Central memory CD8-positive, alpha-beta T cell (primary cell): ENCODE data around the gene USH1C.

Source experiments
- ATAC-seq: fragments of 150-1000 bp; cut with Tn5 transposase; replicated peaks from 2 replicates; pipeline ENCODE4 v1.10.0; 2022; ENCODE audit warnings: mild to moderate bottlenecking, moderate FRiP score, moderate number of reproducible peaks; ENCODE audit not compliant: poor library complexity, severe bottlenecking; ENCODE audit errors: extremely low read depth
- DNase-seq, 2 donors: peaks; one replicate each; pipeline ENCODE4 v3.0.0; 2021; ENCODE audit warnings: low spot score in 2 of 2
- H3K27ac Mint-ChIP-seq: one replicate; pipeline ENCODE4 v1.8.0; 2022; ENCODE audit warnings: low read depth, mild to moderate bottlenecking, moderate library complexity, mixed read lengths
- H3K27me3 Mint-ChIP-seq: one replicate; pipeline ENCODE4 v1.8.0; 2022; ENCODE audit warnings: mixed read lengths
- H3K36me3 Mint-ChIP-seq: one replicate; pipeline ENCODE4 v1.8.0; 2022; ENCODE audit warnings: mild to moderate bottlenecking, moderate library complexity, mixed read lengths; ENCODE audit not compliant: insufficient read depth
- H3K4me1 Mint-ChIP-seq: one replicate; pipeline ENCODE4 v1.8.0; 2022; ENCODE audit warnings: mixed read lengths
- H3K4me3 Mint-ChIP-seq: one replicate; pipeline ENCODE4 v1.8.0; 2022; ENCODE audit warnings: mild to moderate bottlenecking, moderate library complexity, mixed read lengths
- H3K9me3 Mint-ChIP-seq: one replicate; pipeline ENCODE4 v1.8.0; 2022; ENCODE audit warnings: mixed read lengths

USH1C gene

GRCh38 chr11:17526931-17527627 is 17.1 kb downstream of the USH1C start:
- no peak for DNase-seq
- H3K4me3 Mint-ChIP-seq: no peak overlapping the region
- ATAC-seq: no peak
- H3K9me3 Mint-ChIP-seq: no peaks in the 10 kb centered on the region
- H3K4me1 Mint-ChIP-seq: no peaks in the 10 kb centered on the region
- peaks cover 16% of the 10 kb centered on the region for H3K27me3 Mint-ChIP-seq
- no peaks in the 10 kb centered on the region for H3K36me3 Mint-ChIP-seq
- no peak overlapping the region for H3K27ac Mint-ChIP-seq

GRCh38 chr11:17526326-17526725 is 17.9 kb downstream of the USH1C start:
- Mint-ChIP-seq H3K27me3 (peaks cover 9% of the 10 kb centered on the region), H3K27ac (no peak overlapping the region), H3K36me3 (no peaks in the 10 kb centered on the region), H3K9me3 (no peaks in the 10 kb centered on the region), H3K4me3 (no peak overlapping the region), H3K4me1 (no peaks in the 10 kb centered on the region)
- ATAC-seq (no peak), DNase-seq (no peak)

- no peak overlapping the region for H3K4me3 Mint-ChIP-seq
- no peak overlapping the region for H3K27ac Mint-ChIP-seq
- peaks cover 17% of the 10 kb centered on the region for H3K27me3 Mint-ChIP-seq
- ATAC-seq: no peak
- no peaks in the 10 kb centered on the region for H3K4me1 Mint-ChIP-seq
- no peak for DNase-seq
- H3K36me3 Mint-ChIP-seq: no peaks in the 10 kb centered on the region
- no peaks in the 10 kb centered on the region for H3K9me3 Mint-ChIP-seq
These were observed 18.6 kb downstream of the USH1C start for GRCh38 chr11:17525570-17525969.

- DNase-seq: no peak
- H3K9me3 Mint-ChIP-seq: no peaks in the 10 kb centered on the region
- no peak overlapping the region for H3K27ac Mint-ChIP-seq
- H3K4me1 Mint-ChIP-seq: no peaks in the 10 kb centered on the region
- no peak for ATAC-seq
- H3K36me3 Mint-ChIP-seq: no peaks in the 10 kb centered on the region
- H3K4me3 Mint-ChIP-seq: no peak overlapping the region
- H3K27me3 Mint-ChIP-seq: peaks cover 17% of the 10 kb centered on the region
These were observed 20.0 kb downstream of the USH1C start for GRCh38 chr11:17524221-17524620.

GRCh38 chr11:17522655-17523054 is 21.6 kb downstream of the USH1C start:
- DNase-seq: no peak
- Mint-ChIP-seq H3K4me1 (no peaks in the 10 kb centered on the region), H3K4me3 (no peak overlapping the region), H3K9me3 (no peaks in the 10 kb centered on the region), H3K27ac (no peak overlapping the region), H3K27me3 (peaks cover 17% of the 10 kb centered on the region), H3K36me3 (no peaks in the 10 kb centered on the region)
- no peak for ATAC-seq

GRCh38 chr11:17521106-17521900 is 22.9 kb downstream of the USH1C start:
- DNase-seq (no peak), ATAC-seq (no peak)
- H3K4me1 Mint-ChIP-seq: no peaks in the 10 kb centered on the region
- no peak overlapping the region for H3K4me3 Mint-ChIP-seq
- peaks cover 23% of the 10 kb centered on the region for H3K27me3 Mint-ChIP-seq
- H3K9me3 Mint-ChIP-seq: no peaks in the 10 kb centered on the region
- no peak overlapping the region for H3K27ac Mint-ChIP-seq
- no peaks in the 10 kb centered on the region for H3K36me3 Mint-ChIP-seq

- H3K9me3 Mint-ChIP-seq: no peaks in the 10 kb centered on the region
These were observed 24.9 kb downstream of the USH1C start for GRCh38 chr11:17519061-17519885.

GRCh38 chr11:17518366-17518765 is 25.9 kb downstream of the USH1C start:
- no peak for ATAC-seq
- Mint-ChIP-seq H3K27me3 (peaks cover 24% of the 10 kb centered on the region), H3K9me3 (no peaks in the 10 kb centered on the region), H3K4me3 (no peak overlapping the region), H3K4me1 (no peaks in the 10 kb centered on the region), H3K36me3 (peaks cover 3% of the 10 kb centered on the region), H3K27ac (no peak overlapping the region)
- DNase-seq: no peak

More at GRCh38 chr11:17519061-17519885, 24.9 kb downstream of the USH1C start:
- H3K27ac Mint-ChIP-seq: no peak overlapping the region
- H3K4me3 Mint-ChIP-seq: no peak overlapping the region
- peaks cover 3% of the 10 kb centered on the region for H3K36me3 Mint-ChIP-seq
- H3K4me1 Mint-ChIP-seq: no peaks in the 10 kb centered on the region
- no peak for DNase-seq
- no peak for ATAC-seq
- peaks cover 17% of the 10 kb centered on the region for H3K27me3 Mint-ChIP-seq

- no peak overlapping the region for H3K4me3 Mint-ChIP-seq
- H3K4me1 Mint-ChIP-seq: no peaks in the 10 kb centered on the region
- H3K9me3 Mint-ChIP-seq: no peaks in the 10 kb centered on the region
- no peak overlapping the region for H3K27ac Mint-ChIP-seq
- ATAC-seq (no peak), DNase-seq (no peak)
- peaks cover 32% of the 10 kb centered on the region for H3K27me3 Mint-ChIP-seq
- peaks cover 3% of the 10 kb centered on the region for H3K36me3 Mint-ChIP-seq
These were observed 27.0 kb downstream of the USH1C start for GRCh38 chr11:17517186-17517585.

GRCh38 chr11:17516551-17517150 is 27.6 kb downstream of the USH1C start:
- Mint-ChIP-seq H3K4me1 (no peaks in the 10 kb centered on the region), H3K36me3 (peaks cover 3% of the 10 kb centered on the region), H3K27ac (no peak overlapping the region), H3K27me3 (peaks cover 32% of the 10 kb centered on the region), H3K9me3 (no peaks in the 10 kb centered on the region), H3K4me3 (no peak overlapping the region)
- ATAC-seq (no peak), DNase-seq (no peak)

GRCh38 chr11:17515443-17516176 is 28.6 kb downstream of the USH1C start:
- Mint-ChIP-seq H3K27me3 (peaks cover 25% of the 10 kb centered on the region), H3K9me3 (no peaks in the 10 kb centered on the region), H3K36me3 (peaks cover 3% of the 10 kb centered on the region), H3K27ac (no peak overlapping the region), H3K4me1 (no peaks in the 10 kb centered on the region), H3K4me3 (no peak overlapping the region)
- no peak for DNase-seq
- ATAC-seq: no peak

GRCh38 chr11:17514476-17514875 is 29.7 kb downstream of the USH1C start:
- H3K9me3 Mint-ChIP-seq: no peaks in the 10 kb centered on the region
- no peaks in the 10 kb centered on the region for H3K4me1 Mint-ChIP-seq
- no peak for ATAC-seq
- H3K4me3 Mint-ChIP-seq: no peak overlapping the region
- H3K27ac Mint-ChIP-seq: no peak overlapping the region
- H3K36me3 Mint-ChIP-seq: peaks cover 3% of the 10 kb centered on the region
- DNase-seq: no peak
- H3K27me3 Mint-ChIP-seq: peaks cover 25% of the 10 kb centered on the region
